Endometrial microvascular endothelial cells (primary cell): ENCODE data around the gene TMPRSS7. TPM values are rescaled to one million over a fixed set of nuclear protein-coding genes. Genes with fewer than 3 reads are reported as not detected.
"Not testable (repeated sequence)": the region's sequence is repeated elsewhere in the genome, so short reads cannot be mapped to it uniquely, and the experiment has no call there.

Experiments used
- in situ Hi-C: cut with HindIII; loops from 2 replicates; pipeline ENCODE4 v1.10.0; 2017; ENCODE audit warnings: low sequenced_read_pairs, low pct_unique_long_range_greater_than_20kb; ENCODE audit errors: inconsistent ontology term
- total RNA-seq: library from RNA; depleted of rRNA; stranded (reverse); fragments of >200 nt; gene quantifications from one replicate; pipeline ENCODE4 v1.2.3, GENCODE V29; 2015; ENCODE audit errors: inconsistent ontology term

TMPRSS7 gene
- total RNA-seq, 1 donor from 2014 or later = not detected

DNA sequence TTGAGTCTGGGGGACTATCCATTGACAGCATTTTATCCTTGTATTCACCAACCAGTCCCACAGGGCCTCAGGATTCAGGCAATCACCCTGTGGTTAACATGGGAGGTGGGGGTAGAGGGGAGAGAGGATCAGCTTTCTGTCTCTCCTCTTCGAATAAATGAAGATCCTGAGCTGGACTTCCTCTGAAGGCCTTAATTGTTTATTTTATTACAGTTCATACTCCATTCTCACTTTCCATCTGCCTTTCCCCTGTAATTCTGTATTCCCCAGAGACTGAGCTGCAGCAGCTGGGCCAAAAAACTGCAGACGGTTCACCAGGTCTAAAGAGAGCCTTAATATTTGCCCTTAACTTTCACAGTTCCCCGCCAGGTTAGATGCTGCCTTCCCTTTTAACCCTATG is 23.9 kb upstream of the TMPRSS7 start:
- in situ Hi-C loops = no loop called here

DNA sequence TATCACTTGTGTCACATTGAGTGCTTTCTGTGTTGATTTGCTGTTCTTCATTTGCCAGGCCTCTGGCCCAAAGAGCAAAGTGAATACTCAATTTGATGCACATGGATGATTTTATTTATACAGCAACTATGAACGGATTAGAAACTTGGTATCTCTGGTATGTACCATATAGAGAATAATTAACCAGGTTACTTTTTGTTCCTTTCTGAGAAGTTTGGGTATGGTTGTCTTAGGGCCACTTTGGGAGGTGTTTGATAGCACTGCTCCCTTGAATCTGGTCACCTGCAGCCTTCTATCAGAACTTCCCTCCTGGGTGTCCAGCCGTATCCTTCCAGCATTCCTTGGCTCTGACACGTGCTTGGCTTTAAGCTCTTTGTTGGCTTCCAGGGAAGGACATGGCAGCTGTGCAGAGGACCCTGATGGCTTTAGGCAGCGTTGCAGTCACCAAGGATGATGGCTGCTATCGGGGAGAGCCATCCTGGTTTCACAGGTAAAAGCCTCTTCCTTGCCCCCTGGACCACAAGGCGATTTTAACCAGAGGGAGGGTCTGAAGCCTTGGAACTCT is 23.1 kb upstream of the TMPRSS7 start:
- in situ Hi-C loops = no loop called here

DNA sequence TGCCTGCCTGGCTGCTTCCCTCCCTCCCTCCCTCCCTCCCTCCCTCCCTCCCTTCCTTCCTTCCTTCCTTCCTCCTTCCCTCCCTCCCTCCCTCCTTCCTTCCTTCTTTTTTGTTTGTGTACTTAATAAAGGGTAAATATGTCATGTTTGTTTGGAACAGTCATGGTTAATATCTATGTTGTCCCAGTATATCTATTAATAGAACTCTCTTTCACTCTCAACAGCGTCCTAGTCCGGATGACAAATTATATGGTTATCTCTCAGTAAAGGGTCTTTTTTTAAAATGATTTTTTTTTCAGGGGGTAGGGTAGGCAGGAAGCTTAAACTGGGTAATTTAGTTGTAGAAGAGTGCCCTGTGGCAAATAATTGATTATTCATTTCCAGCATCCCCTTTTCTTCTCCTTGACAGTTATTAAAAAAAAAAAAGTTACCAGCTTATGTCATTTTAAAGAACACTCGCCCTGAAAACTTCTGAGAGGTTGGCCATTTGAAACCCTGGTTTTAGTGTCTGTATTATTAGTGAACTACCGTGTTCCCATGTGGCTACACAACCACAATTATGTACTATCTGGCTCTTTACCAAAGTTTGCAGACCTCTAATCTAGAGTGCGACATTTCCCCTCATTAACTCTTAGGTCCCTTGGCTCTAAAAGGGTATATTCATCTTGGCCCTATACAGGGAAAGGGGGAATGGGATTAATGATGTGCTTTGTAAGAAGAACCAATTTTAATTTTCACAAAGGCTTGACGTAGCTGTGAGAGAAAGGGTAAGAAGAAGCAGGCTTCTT is 22.1 kb upstream of the TMPRSS7 start:
- in situ Hi-C loops = no loop called here

DNA sequence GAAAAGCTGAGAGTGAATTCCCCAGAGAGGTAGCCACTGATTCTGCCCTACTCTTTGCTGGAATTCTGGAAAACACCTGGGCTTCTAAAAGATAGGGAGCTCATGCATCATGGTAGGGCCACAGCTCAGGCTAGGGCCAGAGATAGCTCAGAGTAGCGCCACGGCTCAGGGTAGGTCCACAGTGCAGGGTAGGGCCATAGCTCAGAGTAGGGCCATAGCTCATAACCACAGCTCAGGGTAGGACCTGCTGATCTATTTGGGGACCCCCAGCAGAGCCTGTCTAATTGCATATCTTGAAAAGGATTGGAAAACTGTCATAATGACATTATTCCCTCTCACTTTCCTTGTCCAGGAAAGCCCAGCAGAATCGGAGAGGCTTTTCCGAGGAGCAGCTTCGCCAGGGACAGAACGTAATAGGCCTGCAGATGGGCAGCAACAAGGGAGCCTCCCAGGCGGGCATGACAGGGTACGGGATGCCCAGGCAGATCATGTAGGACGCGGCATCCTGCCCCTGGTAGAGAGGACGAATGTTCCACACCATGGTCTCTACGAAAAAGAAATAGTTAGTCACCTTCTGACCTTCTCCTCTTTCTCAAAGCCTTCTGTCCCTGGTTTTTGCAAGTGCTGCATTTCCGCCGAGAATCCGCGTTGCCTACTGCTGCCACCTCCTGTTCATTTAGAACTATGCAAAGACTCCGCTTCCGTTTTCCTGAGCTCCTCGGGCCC is 21.3 kb upstream of the TMPRSS7 start:
- in situ Hi-C loops = no loop called here

DNA sequence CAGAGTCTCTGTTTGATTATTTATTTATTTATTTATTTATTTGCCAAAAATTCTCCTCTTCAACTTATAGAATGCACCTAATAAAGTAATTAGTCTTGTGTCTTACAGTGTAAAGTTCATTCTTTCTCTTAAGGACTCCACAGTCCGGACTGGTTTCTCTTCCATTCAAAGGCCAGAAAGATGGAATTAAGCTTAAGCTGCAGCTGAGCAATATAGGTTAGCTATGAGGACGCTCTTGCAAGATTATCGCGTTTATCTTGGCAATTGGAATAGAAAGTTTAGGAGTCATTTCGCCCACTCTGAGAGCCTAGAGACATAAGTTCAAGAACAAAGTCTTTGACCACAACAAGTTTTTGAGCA is 20.8 kb upstream of the TMPRSS7 start:
- in situ Hi-C loops = no loop called here

DNA sequence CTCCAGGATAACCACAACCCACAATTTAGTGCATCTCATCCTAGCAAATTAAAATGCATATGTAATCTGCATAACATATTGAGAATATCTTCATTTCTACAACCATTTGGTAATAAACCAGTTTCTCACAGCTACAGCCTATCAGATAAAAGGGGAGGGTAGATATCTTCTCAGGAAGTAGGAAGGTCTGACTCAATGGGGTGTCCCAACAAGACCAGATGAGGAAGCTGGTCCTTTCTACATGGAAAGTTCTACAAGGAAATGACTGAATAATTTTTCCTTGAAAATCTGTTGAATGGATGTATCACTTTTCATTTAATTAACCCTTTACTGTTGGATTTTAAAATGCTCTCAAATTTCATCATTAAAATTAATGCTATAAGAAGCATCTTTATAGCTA is 17.4 kb upstream of the TMPRSS7 start:
- in situ Hi-C loops = no loop called here

DNA sequence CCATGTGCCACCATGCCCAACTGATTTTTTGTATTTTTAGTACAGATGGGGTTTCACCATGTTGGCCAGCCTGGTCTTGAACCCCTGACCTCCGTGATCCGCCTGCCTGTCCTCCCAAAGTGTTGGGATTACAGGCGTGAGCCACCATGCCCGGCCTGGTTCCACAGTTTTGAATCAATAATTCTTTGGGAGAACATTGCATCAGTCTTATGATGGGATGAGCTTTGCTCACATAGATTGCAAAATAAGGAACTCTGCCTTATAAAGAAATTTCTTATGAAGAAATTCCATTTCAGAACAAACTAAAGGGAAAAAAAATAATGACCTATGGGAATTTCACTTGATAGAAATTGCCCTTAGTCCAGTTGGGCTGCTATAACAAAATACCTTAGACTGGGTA is 15.8 kb upstream of the TMPRSS7 start:
- in situ Hi-C loops = no loop called here

DNA sequence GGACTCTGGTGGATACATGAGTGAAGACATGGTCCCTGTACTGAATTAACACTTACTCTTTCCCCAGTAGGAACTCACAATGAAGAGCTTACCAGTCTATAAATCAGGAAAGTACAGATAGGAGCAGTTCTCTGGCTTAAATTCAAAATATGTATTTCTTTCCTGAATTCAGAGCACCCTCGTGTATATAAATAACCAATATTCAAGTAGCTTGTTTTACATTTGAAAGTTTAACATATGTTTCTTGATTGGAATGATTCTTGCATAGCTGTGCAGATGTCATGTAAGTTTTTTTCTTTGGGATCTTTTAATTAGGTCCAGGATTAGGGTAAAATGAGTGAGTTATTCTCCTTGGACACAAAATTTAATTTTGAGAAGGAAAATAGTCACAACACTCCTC is 14.8 kb upstream of the TMPRSS7 start:
- in situ Hi-C loops = no loop called here

DNA sequence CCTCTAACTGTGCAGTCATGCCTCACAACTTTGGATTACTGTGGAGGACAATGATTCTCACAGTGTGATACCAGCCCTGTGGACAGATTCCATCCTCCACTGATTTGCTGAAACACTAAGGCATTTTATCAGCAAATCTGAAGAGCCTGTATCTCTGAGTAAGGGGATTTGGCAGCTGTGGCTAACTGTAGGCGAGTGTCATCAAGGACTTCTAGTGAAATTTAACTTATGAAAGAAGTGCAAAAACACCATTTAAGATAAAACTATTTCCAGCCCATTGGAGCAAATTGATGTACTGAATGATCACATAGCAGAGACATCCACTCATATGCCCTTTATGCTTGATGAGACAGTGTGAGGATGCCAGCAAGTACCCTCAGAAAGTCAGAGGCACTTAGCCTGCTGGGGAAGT is 13.9 kb upstream of the TMPRSS7 start:
- in situ Hi-C loops = no loop called here

DNA sequence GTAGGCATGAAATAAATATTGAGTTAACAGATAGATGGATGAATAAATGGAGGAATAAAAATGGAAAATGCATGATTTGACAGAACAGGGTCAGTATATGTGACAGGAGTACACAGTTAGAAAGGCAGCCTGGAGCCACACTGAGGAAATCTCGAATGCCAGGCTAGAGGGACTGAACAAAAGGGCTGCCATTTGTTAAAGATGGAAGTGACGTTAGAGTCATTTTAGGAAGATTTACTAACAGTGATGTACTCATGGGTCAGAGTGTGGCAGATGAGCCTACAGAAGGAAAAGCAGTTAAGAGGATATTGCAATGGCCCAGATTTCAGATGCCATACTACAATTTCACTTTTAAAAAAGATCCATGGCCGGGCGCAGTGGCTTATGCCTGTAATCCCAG is 7.4 kb upstream of the TMPRSS7 start:
- in situ Hi-C loops = no loop called here

DNA sequence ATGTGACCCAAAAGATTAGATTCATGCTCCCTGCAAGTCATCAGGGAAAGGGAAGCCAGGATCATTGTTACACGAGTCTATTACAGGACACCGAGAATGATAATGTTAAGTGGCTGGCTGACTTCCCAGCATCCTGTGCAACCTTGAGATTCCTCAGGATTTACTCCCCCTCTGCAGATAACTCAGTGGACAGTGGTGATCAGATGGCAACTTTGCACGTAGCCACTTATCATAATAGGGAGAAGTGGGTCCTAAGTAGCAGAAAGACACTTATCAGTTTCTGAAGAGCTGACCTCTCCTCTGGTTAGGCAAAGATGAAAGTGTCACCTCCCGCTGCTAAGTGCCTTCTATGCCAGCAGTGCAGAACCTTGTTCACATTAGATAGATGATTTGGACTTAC is 6.7 kb upstream of the TMPRSS7 start:
- in situ Hi-C loops = no loop called here

DNA sequence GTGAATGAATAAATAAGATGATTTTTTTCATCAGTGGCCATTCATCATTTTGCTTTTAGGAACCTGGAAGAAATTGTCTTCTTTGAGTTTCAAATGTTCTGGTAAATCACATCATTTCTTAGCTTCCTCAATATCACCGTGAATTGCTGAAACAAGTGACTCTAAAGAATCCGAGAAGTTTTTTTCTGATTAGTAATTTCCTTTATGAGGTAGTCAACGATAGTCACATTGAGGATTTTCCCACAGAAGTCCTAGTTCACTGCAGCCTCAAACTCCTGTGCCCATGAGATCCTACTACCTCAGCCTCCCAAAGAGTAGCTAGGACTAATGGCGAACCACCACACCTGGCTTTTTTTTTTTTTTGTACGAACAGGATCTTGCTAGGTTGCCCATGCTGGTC is 3.6 kb upstream of the TMPRSS7 start:
- in situ Hi-C loops = no loop called here

DNA sequence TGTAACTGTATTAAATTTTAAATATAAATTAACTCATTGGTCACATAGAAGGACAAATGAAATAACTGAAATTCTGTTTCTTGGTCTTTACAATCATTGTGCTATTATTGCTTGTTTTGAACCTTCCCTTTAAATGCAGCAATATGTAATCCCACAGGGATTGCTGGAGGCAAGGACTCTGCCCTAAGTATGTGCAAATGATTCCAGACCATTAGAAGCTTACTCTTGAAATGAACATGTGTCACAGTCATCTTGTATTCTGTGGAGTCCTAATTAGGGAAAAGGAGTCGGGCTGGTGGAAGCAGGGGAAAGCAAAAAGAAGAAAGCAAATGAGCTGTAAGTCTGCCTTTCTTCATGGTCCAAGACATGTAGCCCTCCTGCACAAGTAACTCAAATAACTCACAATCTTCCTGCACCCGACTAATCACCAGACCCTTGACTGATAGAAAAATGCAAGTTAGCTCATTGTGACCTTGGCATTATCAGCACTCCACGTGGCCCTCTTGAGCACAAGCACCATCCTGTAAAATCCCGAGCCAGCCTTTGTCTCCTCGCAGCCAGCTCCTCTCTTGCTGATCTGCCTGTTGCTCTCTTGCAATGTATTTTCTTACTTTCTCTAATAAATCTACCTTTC is 2.3 kb upstream of the TMPRSS7 start:
- in situ Hi-C loops = no loop called here

DNA sequence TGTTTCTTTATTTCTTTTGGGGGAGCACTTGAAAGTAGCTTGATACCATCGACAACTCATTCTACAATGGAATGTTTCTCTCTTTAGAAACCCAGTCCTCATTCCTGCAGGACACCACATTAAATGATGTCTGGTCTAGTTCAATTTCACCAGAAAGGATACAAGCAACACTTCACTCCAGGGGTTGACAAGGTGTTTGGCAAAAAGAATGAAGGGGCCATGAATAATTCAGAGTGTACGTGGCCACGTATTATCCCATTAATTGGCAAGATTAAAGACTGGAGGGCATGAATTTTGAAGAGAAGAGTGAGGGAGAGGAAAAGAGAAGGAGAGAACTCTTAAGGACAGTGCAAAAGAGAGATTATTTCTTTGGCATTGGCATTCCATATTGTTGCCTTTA is 705 bp downstream of the TMPRSS7 start:
- in situ Hi-C loops = no loop called here

DNA sequence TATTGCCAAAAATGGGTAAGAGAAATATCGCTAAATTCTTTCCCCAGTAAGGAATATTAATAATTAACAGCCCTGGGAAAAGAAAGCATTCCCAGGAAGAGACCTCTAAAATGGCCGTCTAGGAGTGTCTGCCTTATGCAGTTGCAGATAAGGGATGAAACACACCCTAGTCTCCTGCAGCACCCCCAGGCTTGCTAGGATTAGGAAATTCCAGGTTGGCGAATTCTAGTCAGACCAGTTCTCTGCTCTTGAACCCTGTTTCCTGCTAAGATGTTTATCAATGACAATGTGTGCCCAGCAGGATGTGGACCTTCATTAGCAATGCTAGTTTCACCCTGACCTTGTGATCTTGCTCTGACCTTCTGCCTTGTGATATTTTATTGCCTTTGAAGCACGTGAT is 2.7 kb downstream of the TMPRSS7 start:
- in situ Hi-C loops = not testable (repeated sequence)

DNA sequence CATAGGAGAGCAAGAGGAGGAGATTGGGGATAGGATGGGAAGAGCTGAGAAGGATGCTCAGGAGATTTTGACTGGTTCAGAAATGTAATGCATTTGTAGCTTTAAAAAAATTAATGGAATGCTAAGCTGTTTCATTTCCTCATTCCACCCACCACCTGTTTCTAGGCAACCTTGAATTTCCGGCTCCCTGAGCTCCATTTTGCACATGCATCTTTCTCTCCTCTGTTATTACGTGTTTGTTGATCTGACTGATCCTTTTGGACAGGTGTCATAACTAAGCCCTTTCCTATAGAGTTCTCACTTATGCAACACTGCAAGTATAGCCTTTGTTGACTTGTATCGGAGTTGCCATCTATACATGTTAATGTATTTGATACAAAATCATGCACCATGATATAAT is 4.3 kb downstream of the TMPRSS7 start:
- in situ Hi-C loops = no loop called here

DNA sequence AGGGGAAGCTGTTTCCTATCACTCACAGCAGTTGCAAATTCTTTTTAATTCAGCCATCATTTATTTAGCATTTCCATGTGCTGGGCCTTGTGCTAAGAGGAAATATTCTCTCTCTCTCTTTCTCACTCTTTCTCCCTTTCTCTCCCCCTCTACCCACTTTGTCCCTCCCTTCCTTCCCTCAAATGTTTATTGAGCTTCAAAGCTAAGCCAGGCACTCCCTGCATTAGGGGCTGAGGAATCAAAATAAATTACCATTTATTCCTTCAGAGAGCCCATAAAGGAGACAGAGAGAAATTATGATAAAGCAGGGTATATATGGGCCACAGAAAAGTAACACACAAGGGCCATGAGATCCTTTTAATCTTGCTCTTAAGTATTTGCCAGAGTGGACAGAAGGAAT is 6.8 kb downstream of the TMPRSS7 start:
- in situ Hi-C loops = no loop called here

DNA sequence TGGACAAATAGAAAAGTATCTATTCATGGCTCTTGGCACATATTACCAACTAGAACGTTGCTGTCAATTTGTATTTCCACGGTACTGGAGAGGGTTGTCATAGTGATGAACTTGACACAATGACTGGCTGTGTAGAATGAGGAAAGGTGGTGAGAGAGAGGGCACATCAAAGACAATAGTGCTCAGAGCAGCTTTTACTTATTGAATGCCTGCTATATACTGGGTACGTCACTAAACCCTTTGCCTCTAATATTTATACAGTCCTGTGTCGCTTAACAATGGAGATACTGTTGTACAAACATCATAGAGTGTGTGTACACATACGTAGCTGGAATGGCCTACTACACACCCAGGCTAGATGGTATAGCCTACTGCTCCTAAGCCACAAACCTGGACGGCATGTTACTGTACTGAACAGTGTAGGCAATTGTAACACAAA is 8.3 kb downstream of the TMPRSS7 start:
- in situ Hi-C loops = no loop called here

DNA sequence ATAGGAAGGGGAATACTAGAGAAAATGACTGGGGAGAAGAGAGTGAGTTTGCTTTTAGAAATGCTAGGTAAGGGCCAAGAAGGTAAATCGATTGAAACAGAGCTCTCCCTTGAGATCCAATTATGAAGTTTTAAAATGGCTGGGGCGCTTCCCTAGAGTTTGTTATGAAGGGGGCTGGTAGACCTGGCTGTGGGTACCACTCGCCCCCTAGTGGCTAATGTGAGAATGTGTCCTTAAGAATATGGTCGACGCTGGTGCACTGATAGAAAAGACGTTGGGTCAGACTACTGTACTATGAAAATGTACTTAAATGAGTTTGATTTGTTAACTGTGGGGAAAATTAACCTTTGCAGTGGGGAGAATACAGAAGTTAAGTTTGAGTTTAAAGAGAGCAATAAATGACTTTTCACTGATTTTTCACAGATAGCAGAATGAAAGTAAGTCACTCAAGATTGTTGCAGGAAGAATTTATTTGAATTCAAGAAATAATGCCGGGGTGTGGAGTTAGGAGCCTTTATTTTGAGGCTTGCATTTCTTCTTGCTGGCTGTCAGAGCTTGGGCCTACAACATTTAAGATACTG is 9.2 kb downstream of the TMPRSS7 start:
- in situ Hi-C loops = no loop called here
